SK-N-MC (cell line): Measurements from ENCODE around the gene HACD3.

Experiments
- EZH2 ChIP-seq: fragments of 200-600 bp; sonication (generic); IDR thresholded peaks from one replicate; pipeline ENCODE4 v1.6.1; 2017; ENCODE audit warnings: antibody characterized with exemption
- FOXP2 ChIP-seq: optimal IDR thresholded peaks from 2 replicates; pipeline ENCODE3; 2011; ENCODE audit warnings: mild to moderate bottlenecking, moderate library complexity; ENCODE audit not compliant: insufficient read depth; ENCODE audit errors: extremely low read length, control extremely low read depth
- POLR2AphosphoS5 ChIP-seq: IDR thresholded peaks from 2 replicates; pipeline ENCODE4 v1.6.1; 2012; ENCODE audit warnings: mild to moderate bottlenecking, low read depth, low read length, borderline replicate concordance

- TF ChIP-seq POLR2AphosphoS5 (no peak), EZH2 (no peak), FOXP2 (no peak)
Measured at GRCh38 chr15:65509321-65509720, 20.9 kb upstream of the HACD3 start.
